SK-N-MC (cell line): ENCODE results near the gene CAMSAP1.

Source experiments
- EZH2 ChIP-seq: fragments of 200-600 bp; sonication (generic); IDR thresholded peaks from one replicate; pipeline ENCODE4 v1.6.1; 2017; ENCODE audit warnings: antibody characterized with exemption
- FOXP2 ChIP-seq: optimal IDR thresholded peaks from 2 replicates; pipeline ENCODE3; 2011; ENCODE audit warnings: mild to moderate bottlenecking, moderate library complexity; ENCODE audit not compliant: insufficient read depth; ENCODE audit errors: extremely low read length, control extremely low read depth
- POLR2AphosphoS5 ChIP-seq: IDR thresholded peaks from 2 replicates; pipeline ENCODE4 v1.6.1; 2012; ENCODE audit warnings: mild to moderate bottlenecking, low read depth, low read length, borderline replicate concordance

- TF ChIP-seq POLR2AphosphoS5, result no peak
- no peak for TF ChIP-seq EZH2
- no peak for TF ChIP-seq FOXP2
These were observed 55.6 kb downstream of the CAMSAP1 start for GRCh38 chr9:135851748-135852147.
